HG03439 (cell line): ENCODE results near the gene KCNJ6.
"Not testable (repeated sequence)": the region's sequence is repeated elsewhere in the genome, so short reads cannot be mapped to it uniquely, and the experiment has no call there.

Source experiments
- ATAC-seq: cut with Tn5 transposase; IDR thresholded peaks from one replicate; pipeline ENCODE4 v1.9.1; 2021; ENCODE audit warnings: mild to moderate bottlenecking, moderate library complexity; ENCODE audit not compliant: unreplicated experiment

Gene KCNJ6

GRCh38 chr21:37916310-37917051 is at the start of gene KCNJ6:
KCNJ6 (minus strand) TSS chr21:37916457; CDS start chr21:37840682, 75,775 bp downstream.
- ATAC-seq, result no peak

- ATAC-seq, result no peak
These were observed 49.0 kb upstream of the KCNJ6 start for GRCh38 chr21:37965088-37965805.

DNA sequence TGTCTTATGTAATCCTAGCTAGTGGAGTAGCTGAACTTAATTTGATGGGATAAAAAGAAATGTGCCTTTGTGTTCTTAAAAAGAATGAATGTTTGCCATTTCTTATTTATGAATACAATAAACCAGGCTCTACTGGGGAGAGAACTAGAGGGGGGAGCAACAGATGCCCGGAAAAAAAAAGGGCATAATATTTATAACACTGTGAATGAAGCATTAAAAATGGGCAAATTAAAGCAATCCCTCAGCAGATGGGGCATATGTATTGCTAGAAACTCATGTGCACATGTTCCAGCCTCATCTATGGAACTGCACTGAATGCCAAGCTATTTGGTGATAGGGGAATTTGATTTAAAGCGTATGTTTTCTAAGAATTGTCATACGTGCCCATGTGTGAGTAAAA is 42.3 kb upstream of the KCNJ6 start:
- ATAC-seq, result no peak

DNA sequence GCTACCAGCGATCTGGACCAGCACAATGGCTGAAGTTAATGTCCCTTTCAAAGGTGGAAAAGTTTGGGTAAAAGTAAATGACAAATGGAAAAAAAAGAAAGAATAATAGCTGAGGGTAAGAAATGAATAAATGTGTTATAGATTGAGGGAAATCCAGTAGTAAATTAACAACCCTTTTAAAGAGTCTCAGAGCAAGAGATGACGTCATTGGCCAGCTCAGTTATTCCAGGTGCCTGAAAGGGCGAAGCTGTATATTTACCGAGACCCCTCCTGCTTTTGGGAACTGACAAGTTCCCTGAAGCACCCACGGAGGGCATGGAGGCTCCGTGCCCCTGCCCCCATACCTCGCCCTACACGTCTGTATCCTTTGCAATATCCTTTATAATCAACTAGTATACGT is 40.5 kb upstream of the KCNJ6 start:
- no peak for ATAC-seq

- ATAC-seq, result no peak
These were observed 28.8 kb upstream of the KCNJ6 start for GRCh38 chr21:37945036-37945435.

- no peak for ATAC-seq
These were observed 28.2 kb upstream of the KCNJ6 start for GRCh38 chr21:37944496-37944895.

GRCh38 chr21:37940691-37941090 is 24.4 kb upstream of the KCNJ6 start:
- no peak for ATAC-seq

- ATAC-seq, result no peak
These were observed 23.6 kb upstream of the KCNJ6 start for GRCh38 chr21:37939838-37940237.

DNA sequence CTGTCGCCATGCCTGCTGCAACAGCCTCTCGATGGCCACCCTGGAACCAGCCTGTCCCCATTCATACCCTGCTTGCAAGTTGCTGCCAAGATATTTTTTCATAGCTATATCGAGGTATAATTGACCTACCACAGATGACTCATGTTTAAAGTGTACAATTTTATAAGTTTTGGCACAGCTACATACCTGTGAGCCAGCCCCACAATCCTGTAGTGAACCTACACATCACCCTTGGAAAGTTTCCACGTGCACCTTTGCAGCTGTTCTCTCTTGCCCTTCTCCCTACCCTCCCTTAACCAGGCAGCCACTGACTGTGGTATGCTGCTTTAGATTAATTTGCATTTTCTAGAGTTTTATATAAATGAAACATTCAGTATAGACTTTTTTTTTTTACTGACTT is 23.0 kb upstream of the KCNJ6 start:
- no peak for ATAC-seq

GRCh38 chr21:37937668-37938067 is 21.4 kb upstream of the KCNJ6 start:
- no peak for ATAC-seq

DNA sequence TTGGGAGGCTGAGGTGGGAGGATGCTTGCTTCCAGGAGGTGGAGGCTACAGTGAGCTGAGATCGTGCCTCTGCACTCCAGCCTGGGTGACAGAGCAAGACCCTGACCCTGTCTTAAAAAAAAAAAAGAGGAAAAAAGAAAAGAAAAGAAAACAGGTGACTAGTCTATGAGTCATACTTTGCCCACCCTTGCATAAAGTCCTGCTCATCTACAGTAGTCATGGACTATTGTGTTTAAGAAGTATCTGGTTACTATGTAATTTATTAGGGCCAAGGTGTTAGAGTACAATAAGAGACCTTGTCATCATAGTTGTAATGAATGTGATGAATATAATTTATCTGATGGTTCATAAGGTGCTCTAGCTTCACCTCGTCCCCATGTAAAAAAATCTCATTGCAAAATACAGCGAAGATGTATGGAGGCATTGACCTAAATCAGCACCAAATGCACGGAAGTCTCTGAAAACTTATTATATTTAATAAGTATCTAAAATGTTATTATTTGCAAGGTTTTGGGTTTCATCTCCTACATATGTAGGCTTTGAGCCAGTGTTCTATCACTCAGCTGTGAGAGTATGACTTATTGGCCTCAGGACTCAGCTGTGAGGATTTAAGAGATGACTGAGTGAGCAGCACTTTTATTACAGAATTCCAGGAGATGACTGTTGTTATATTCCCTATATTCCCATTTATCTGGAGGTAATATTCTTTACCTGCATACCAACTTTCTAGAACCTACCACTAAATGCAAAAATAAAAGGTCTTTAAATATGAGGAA is 19.9 kb upstream of the KCNJ6 start:
- ATAC-seq, result no peak

DNA sequence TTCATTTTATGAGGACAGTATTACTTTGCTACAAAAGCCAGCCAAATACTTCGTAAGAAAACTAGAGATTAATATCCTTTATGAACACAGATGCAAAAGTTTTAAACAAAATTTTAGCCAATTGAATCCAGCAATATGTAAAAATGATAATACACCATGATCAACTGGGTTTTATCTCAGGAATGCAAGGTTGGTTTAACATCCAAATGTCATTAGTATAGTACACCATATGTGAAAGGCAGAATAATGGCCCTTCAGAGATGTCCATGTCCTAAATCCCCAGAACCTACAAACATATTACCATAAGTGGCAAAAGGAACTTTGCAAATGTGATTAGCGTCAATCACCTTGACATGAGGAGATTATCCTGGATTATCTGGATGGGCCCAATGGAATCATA is 16.7 kb upstream of the KCNJ6 start:
- no peak for ATAC-seq

DNA sequence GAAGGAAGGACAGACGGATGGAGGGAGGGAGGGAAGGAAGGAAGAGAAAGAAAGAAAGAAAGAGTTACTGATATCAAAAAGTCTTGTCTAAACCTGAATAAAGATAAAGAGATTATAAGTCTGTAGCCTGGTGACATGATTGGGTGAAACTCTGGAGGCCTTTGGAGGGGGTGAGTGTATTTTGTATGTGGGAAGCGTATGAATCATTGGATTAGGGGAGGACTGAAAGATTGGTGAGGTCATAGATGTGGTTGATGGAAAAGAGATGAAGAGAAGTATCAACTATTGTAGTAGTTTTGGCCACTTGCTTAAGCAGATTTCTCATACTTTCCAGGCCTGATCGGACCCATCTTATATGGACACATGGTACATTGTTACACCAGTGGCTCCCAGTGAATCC is 11.5 kb upstream of the KCNJ6 start:
- no peak for ATAC-seq

GRCh38 chr21:37921091-37921490 is 4.8 kb upstream of the KCNJ6 start:
- ATAC-seq, result no peak

DNA sequence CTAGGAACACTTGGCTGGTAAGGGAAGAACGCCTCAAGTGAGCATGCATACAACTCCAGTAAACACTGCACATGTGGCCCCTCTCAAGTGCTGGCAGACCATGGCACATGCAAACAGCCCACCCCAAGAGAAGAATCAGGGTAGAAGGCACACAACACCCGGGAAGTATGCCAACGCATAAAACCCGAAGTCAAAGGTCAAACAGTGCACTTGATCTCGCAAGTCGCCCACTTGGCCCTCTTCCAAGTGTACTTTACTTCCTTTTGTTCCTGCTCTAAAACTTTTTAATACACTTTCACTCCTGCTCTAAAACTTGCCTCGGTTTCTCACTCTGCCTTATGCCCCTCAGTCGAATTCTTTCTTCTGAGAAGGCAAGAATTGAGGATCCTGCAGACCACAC is 4.0 kb upstream of the KCNJ6 start:
- not testable (repeated sequence) for ATAC-seq

- no peak for ATAC-seq
These were observed 1.4 kb upstream of the KCNJ6 start for GRCh38 chr21:37917612-37918011.

- ATAC-seq, result no peak
These were observed 332 bp downstream of the KCNJ6 start for GRCh38 chr21:37915941-37916309.

GRCh38 chr21:37915497-37915911 is 753 bp downstream of the KCNJ6 start:
- ATAC-seq, result no peak

- ATAC-seq, result no peak
These were observed 3.6 kb downstream of the KCNJ6 start for GRCh38 chr21:37912616-37913015.

DNA sequence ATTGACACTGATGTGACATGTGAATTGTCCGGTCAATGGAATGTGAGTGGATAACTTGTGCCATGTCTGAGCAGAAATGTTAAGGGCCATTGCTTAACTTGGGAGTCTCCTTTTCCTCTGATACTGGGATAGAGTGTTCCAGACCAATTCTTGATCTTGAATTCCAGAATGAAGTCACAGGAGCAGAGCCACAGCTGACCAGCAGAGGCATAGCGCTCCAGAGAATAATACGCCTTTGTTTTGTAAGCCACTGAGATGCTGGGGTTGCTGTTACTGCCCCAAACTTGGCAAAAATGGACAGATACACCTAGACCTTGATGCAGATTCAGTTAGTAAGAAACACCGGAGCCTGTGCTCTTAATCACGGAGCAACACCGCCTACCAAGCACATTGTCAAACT is 6.3 kb downstream of the KCNJ6 start:
- ATAC-seq, result no peak

- ATAC-seq, result no peak
These were observed 7.6 kb downstream of the KCNJ6 start for GRCh38 chr21:37908691-37909090.

GRCh38 chr21:37907076-37907475 is 9.2 kb downstream of the KCNJ6 start:
- ATAC-seq, result no peak
